Midbrain (tissue), 1 donor: ENCODE data around the gene IFRD2.
"Not testable (repeated sequence)": the region's sequence is repeated elsewhere in the genome, so short reads cannot be mapped to it uniquely, and the experiment has no call there.

Experiments
- DNase-seq: peaks from one replicate; lab custom pipeline; 2025; lab: John Stamatoyannopoulos, UW

Gene IFRD2

DNA sequence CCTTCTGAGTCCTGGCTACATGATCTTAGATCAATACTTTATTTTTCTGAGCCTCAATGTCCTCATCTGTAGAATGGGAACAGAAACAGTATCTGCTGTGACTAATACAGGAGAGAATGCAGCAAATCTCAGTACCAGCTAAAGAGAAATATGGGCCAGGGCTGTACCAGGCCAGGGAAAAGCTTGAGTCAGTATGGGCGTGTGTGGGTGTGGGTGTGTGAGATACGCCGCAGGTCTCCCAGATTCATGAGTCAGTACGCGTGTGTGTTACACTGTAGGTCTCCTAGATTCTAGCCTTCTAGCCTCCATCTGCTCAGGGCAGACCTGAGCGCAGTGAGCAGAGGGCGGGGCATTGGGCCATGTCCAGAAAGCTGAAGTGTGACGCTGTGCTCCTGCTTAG, 41.0 kb downstream of the IFRD2 start:
- no peak for DNase-seq

DNA sequence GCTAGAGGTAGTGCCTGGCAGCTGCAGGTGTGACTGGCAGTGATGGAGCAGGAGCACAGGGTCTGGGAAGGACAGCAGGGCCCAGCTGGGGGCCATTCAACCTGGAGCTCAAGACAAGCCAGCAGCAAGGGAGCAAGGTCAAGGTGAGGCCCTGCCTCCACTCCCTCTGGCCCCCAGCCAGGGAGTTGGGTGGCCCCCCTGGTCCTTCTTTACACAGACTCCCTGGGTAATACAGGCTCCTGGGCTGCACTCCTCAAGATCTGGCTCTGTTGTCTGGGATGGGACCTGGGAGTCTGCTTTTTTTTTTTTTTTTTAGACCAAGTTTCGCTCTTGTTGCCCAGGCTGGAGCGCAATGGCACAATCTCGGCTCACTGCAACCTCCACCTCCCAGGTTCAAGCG, 41.7 kb downstream of the IFRD2 start:
- no peak for DNase-seq

DNA sequence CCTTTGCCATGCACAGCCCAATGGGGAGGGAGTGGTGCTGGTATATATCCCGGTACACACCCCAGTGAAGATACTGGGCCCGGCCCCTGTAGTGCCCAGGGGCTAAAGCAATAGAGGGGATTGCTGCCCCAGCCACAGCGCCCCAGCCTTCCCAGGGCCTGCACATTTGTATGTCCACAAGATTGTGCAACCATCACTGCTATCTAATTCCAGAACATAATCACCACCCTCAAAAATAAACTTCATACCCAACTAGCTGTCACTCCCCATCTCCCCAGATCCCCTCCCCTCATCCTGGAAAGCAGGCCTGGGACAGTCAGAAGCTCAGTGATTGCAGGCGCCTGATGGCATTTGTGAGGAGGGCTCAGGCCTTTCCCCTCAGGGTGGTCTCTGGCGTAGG, 42.8 kb downstream of the IFRD2 start:
- DNase-seq: no peak

DNA sequence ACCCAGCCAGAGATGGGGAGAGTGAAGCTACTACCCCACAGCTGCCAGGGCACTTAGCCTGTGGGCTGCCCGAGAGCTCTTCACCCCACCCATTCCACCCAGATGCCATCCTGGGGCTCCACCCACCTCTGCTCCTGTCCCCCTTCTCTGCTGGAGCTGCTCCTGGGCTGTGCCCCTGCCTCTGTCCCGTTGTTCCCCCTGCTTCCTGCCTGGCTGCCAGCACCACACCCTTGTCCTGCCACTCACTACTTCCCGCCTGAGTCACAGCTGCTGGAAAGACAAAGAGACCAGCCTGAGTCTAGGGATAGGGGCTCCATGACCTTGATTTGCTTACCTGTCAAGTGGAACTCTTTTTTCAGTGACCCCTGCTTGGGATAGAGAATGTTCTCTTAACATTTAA, 43.8 kb downstream of the IFRD2 start:
- no peak for DNase-seq

DNA sequence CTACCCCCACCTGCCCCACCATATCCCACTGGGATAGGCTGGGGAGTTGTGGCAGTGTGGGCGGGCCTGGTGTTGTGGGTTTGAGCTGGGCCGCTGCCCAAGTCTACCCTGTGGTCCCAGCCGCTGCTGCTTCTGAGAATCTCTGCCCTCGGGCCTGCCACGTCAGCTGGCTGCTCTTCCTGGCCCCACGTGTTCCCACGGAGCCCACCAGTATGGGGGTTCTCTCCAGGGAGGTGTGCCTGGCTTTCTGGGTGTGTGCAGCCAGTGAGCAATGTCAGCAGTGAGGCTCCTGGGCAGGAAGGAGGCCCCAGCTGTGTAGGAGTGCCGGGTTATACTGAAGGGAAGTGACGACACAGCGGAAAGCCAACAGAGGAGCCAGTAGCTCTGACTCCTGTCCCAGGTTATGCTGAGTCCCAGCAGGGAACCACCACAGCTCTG, 45.7 kb downstream of the IFRD2 start:
- DNase-seq: no peak

DNA sequence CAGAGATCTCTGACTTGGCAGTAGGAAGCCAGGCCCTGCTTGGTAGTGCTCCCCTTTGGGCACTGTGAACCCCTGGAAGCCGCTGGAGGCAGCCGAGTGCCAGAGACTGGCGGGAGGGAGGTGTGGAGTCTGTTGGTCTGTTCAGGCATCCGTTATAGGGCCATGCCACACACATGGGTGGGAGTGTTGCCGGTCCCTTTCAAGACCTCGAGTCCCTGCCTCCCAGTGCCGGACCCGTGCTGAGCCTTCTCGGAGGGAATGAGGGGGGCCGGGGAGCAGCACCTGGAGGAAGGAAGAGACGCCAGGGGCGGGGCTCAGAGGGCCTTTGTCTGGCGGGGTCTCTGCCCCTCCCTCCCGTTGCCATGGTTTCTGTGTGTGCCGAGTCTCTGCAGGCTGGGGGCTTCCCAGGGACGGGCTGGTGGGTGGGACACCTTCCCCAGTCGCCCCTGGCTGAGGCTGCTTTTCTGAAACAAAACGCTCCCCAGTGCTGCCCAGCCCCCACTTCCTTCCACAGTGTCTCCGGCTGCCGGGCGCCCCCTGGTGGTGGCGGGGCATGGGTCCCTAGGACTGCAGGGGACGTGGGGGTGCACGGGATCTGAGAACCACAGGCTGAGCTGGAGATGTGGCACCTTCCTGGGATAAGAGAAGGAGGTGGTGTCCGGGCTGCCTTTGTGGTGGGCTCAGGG, 46.3 kb downstream of the IFRD2 start:
- peak; percentile 88 for DNase-seq

- no peak for DNase-seq
Observed at GRCh38 chr3:50245251-50245745, 46.9 kb downstream of the IFRD2 start.

DNA sequence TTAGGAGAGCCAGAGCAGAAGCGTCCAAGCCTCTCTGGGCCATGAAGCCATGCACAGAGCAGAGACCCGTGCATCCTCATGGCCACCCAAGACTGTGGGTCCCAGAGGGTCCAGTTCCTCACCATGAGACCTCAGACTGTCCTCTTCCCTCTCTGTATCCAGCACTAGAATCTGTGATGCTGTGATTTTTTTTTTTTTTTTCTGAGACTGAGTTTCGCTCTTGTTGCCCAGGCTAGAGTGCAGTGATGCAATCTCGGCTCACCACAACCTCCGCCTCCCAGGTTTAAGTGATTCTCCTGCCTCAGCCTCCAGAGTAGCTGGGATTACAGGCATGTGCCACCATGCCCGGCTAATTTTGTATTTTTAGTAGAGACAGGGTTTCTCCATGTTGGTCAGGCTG, 47.4 kb downstream of the IFRD2 start:
- DNase-seq: not testable (repeated sequence)

DNA sequence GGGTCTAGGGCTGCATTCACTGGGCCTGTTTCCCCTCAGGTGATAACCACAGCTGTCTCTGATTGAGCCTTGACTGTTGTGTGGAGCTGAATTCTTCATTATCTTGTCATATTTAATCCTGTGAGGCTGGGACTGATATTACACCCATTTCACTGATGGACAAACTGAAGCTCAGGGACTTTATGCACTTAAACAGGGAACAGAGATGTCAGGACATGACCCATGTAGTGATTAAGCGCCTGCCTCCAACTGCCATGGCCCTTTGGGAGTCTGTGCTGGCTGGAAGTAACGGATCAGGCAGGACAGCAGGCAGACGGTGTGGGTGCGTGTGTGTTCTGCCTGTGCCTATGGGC, 48.7 kb downstream of the IFRD2 start:
- no peak for DNase-seq

DNA sequence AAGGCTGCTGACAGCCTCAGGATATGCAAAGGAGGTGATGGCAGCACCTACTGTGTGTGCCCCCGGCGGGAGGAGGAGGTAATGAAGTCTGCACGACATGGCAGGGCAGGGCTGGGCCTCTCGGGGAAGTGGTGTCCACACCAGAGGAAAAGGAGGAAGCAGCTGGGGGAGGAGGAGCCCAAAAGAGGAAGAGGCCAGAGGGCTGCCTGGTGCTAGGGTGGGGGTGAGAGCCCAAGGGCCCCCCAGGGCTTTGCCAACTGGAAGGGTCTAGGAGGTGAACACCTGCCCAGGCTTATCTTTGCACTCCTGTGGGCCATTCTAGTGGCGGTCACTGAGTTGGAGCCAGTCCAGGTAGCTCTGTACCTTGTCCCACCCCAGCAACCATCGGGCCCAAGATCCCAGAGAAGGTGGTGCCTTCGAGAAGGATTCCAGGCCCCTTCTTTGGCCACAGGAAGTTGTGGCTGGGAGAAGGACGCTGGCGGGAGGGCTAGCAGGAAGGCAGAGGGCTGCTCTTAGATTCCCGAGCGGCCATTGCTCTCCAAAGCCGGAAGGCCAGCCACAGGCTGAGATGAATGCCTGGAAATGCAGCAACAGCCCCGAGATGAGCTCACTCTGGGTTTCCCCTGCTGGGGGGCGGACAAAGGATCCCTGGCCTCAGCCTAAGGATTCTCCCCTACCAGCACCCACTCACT, 49.2 kb downstream of the IFRD2 start:
- peak; percentile 31 for DNase-seq

DNA sequence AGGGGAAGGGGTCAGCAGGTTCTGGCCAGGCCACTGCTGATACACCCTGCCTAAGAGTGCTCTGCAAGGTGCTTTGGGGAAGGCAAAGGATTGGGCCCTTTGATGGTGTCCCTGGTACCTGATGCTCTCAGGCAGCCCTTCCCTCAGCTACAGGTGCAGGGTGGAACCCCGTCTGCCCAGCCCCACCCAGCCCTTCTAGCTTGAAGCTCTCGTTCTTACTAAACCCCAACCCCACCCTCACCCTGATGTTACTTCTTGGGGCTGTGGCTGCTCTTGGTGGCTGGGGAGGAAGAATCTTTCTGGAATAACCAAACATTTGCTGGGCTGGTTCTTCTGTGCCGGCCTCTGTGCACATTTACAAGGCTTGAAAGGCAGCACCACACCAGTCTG, 49.9 kb downstream of the IFRD2 start:
- no peak for DNase-seq

DNA sequence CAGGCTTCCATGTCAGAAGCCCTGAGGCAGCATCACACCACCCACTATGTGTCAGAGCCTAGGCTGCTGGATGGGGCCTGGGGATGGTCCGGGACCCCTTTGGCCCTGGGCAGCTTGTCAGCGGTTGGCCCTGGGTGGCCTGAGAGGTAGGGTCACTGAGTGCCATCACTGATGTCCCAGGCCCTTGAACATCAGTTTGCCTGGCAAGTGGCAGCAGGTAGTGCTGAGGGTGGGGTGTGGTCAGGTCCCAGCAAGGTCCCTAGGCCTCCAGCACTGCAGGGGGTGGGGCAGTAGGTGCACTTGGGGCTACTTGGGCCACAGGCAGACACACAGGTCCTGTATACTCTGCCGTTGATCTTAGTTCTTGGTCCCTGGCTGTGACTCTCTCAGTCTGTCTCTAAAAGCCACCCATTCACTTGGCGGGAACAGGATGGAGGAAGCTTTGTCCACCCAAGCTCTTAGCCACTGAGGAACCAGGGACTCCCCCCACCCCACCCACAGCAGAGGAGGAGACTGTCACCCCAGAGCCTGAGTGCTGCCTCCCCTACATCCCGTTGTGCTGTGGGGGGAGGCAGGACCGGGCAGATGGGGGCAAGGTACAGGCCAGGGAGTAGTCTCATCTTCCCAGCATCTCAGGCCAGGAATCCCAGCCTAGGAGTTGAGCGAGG, 50.4 kb downstream of the IFRD2 start:
- DNase-seq: no peak

DNA sequence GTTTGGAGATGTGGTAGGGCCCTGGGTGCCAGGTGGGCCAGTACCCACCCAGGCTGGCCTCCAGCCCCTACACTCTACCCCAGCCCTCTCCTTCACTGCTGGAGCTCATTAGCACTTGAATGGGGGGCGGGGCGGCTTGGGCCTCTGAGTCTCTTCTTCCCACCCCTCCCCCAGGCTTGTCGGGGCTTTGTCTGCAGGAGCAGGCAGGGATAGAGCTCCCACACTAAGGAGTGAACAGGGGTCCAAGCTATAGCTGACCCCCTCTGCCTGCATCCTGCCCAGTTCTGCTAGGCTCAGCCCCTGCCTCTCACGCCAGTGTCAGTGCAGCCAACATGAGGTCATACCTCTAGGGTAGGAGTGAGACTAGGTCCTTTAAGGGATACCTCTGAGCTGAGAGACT, 51.1 kb downstream of the IFRD2 start:
- DNase-seq: no peak

DNA sequence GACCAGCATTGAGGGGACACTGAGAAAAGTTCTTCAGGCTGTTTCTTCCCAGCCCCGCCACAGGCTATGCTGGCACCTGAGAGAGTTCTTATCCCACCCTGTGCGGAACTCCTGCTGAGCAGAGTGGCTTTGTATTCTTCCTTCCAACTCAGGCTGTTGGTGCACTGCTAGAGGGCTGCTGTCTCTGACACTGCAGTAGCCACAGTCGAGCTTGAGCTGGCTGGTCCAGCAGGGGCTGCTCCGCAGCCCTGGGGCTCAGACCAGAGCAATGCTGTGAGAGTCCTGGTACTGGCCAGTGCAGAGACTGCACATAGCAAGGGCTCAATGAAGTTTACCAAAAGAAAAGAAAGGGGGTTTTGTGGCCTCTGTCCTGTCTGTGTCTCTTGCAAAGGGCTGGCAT, 52.6 kb downstream of the IFRD2 start:
- no peak for DNase-seq

GRCh38 chr3:50238549-50239026, 53.6 kb downstream of the IFRD2 start:
- DNase-seq: peak; percentile 69

GRCh38 chr3:50237754-50238548, 54.3 kb downstream of the IFRD2 start:
- peak; percentile 62 for DNase-seq
